MCF 10A (cell line): Measurements from ENCODE around the gene RDH12. TPM values are rescaled to one million over a fixed set of nuclear protein-coding genes. Genes with fewer than 3 reads are reported as not detected.

Experiments
- BruUV-seq: library from RNA; stranded (reverse); fragments of 400-500 nt; replicated peaks from 2 replicates; lab custom pipeline; 2021; lab: Mats Ljungman, UMichigan
- CTCF ChIA-PET: fragments of 300-600 bp; sonication (Branson Sonifier 250); formaldehyde crosslinking; extraction: SDS; loops from one replicate; lab custom pipeline; 2021; ENCODE audit warnings: antibody characterized with exemption, inconsistent platforms; lab: Yijun Ruan, JAX
- POLR2A ChIA-PET: fragments of 300-600, 350-650 bp; sonication (Branson Sonifier 250); formaldehyde crosslinking; extraction: SDS; loops from one replicate; lab custom pipeline; 2020; ENCODE audit warnings: antibody characterized with exemption, inconsistent platforms; lab: Yijun Ruan, JAX
- DNase-seq: peaks from one replicate; pipeline ENCODE4 v3.0.0-alpha.2; 2018; ENCODE audit not compliant: unreplicated experiment
- H3K27ac Mint-ChIP-seq: one replicate; pipeline ENCODE4 v1.8.0; 2022; ENCODE audit warnings: mild to moderate bottlenecking, low read depth, mixed read lengths; ENCODE audit not compliant: unreplicated experiment
- H3K27me3 Mint-ChIP-seq: one replicate; pipeline ENCODE4 v1.8.0; 2022; ENCODE audit warnings: mixed read lengths; ENCODE audit not compliant: insufficient read depth, unreplicated experiment
- H3K36me3 Mint-ChIP-seq: one replicate; pipeline ENCODE4 v1.8.0; 2022; ENCODE audit warnings: mild to moderate bottlenecking, moderate library complexity, mixed read lengths; ENCODE audit not compliant: insufficient read depth, unreplicated experiment
- H3K4me1 Mint-ChIP-seq: one replicate; pipeline ENCODE4 v1.8.0; 2022; ENCODE audit warnings: mixed read lengths; ENCODE audit not compliant: insufficient read depth, unreplicated experiment
- H3K4me3 Mint-ChIP-seq: one replicate; pipeline ENCODE4 v1.8.0; 2022; ENCODE audit warnings: mild to moderate bottlenecking, moderate library complexity, mixed read lengths; ENCODE audit not compliant: unreplicated experiment
- H3K9me3 Mint-ChIP-seq: one replicate; pipeline ENCODE4 v1.8.0; 2022; ENCODE audit warnings: mixed read lengths; ENCODE audit not compliant: unreplicated experiment
- CTCF ChIP-seq: fragments of 200-600 bp; IDR thresholded peaks from one replicate; pipeline ENCODE4 v1.8.0; 2022; ENCODE audit warnings: antibody characterized with exemption, mild to moderate bottlenecking; ENCODE audit not compliant: unreplicated experiment
- intact Hi-C: fragments of 100-400 bp; cut with micrococcal nuclease; formaldehyde crosslinking; loops from 2 replicates; pipeline ENCODE4 v1.14.1; 2022
- total RNA-seq: library from RNA; stranded (reverse); gene quantifications from 2 replicates; pipeline ENCODE4 v1.2.3, GENCODE V29; 2022

The RDH12 gene
- total RNA-seq, 1 experiment from 2014 or later, result not detected

- BruUV-seq, result no TSS peak
- no peak for DNase-seq
- ChIA-PET POLR2A (no interaction called here), CTCF (no interaction called here)
- intact Hi-C loops, result no loop called here
- no peak for TF ChIP-seq CTCF
- no peaks in the 10 kb centered on the region for H3K9me3 Mint-ChIP-seq
- H3K4me1 Mint-ChIP-seq, result no peaks in the 10 kb centered on the region
- no peak overlapping the region for H3K27ac Mint-ChIP-seq
- H3K27me3 Mint-ChIP-seq, result no peaks in the 10 kb centered on the region
- no peak overlapping the region for H3K4me3 Mint-ChIP-seq
- H3K36me3 Mint-ChIP-seq, result peaks cover 85% of the 10 kb centered on the region
These were observed 80.4 kb downstream of the RDH12 start for GRCh38 chr14:67782090-67782489.

Other genes with a start within 250 kb of the RDH12 start
- 0.17 and 0.37 TPM in 2 replicates for gene TMEM229B, start 213.2 kb upstream of the RDH12 start, total RNA-seq
- gene PLEKHH1, start 168.6 kb upstream of the RDH12 start, total RNA-seq, result 5.8 and 6.0 TPM in 2 replicates
- gene PIGH, start 101.6 kb upstream of the RDH12 start, total RNA-seq, result 13.8 and 18.9 TPM in 2 replicates
- 11.7 and 17.6 TPM in 2 replicates for gene ARG2, start 82.0 kb upstream of the RDH12 start, total RNA-seq
- 57.5 and 84.3 TPM in 2 replicates for gene VTI1B, start 27.3 kb upstream of the RDH12 start, total RNA-seq
- gene RDH11, start 6.1 kb upstream of the RDH12 start, total RNA-seq, result 40.9 and 53.5 TPM in 2 replicates
- 11.9 and 18.1 TPM in 2 replicates for gene ZFYVE26, start 114.7 kb downstream of the RDH12 start, total RNA-seq
- gene RAD51B, start 117.9 kb downstream of the RDH12 start, total RNA-seq, result 14.6 and 21.3 TPM in 2 replicates